ENCODE measurements around the gene STK24.

Gene STK24

DNA sequence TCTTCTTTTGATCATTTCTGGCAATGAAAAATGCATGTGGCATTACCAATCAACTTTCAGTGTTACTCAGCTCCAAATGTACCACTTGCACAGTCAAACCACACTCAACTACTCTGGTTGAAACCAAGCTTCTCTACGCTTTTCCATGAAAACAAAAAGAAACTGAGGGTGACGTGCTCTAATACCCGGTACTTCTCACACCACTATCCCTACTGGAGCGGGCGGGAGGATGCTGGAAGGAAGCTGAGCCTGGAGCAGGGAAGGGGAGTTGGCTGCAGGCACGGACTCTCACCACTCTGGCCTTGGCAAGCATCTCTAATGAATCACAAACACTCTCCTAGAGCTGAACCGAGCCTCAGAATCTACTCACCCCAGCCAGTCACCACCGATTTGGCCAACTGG, 48.2 kb downstream of the STK24 start:
- no peak for DNase-seq

DNA sequence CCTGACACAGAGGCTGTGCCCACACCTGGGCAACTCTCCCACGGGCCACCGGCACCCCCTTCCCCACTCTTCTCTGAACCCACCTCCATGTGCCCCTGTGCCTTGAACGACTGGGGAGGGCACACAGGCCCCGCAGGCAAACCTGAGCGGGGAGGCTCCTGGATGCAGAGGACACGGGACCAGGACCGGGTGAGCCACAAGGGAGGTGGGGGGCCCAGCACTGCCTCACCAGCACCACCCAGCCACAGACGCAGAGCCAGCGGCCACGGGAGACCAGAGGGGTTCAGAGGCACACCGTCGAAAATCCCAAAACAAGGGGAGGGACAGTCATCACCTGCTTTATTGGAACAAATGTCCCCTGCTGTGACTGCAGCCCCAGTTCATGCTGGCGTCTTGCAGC, 49.4 kb downstream of the STK24 start:
- DNase-seq = no peak

DNA sequence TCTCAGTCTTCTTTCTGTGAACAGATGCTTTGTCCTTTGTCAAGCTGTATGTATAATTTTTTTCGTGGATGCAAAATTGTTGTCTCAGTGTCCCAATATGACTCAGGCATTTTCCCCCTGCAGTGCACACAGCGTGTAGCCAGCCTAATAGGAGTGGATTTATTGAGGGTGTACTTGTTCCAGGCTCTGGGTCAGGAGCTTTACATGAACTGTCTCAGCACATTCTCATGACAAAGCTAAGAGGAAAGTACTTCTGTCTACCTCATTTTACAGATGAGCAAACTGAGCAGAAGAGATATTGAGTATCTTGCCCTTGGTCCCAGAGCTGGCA, 50.8 kb downstream of the STK24 start:
- DNase-seq = no peak

DNA sequence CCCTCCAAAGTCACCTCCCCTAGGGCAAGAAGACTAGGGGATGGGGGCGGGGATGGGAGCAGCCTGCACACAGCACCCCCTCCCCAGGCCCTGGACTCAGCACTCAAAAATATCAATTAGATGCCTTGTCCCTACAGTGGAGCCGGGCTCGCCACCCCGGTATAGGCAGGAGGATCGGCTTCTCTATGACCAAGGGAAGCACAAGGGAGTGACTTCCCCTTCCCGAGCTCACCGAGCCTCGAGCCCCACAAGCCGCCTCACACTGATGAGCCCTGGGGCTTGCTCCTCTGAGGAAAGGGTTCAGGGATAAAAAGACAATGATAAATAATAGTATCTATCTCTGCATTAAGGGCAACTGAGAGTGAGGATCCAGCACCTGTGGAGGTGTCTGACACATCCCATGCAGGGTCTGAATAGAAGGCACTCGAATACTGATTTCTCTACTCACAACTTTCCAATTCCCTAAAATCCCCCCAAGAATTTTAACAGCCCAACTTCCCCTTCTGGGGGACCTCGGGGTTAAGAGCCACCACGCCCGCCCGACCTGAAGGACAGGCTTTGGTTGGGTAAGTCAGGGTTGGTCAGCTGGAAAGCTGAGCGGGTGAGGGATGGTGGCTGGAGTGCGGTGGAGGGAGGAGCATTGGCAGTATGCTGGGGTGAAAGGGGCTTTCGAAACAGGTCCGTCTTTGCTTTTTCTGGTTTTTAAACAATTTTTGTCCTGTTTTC, 51.3 kb downstream of the STK24 start:
- DNase-seq = no peak

GRCh38 chr13:98524793-98525192, 52.1 kb downstream of the STK24 start:
- DNase-seq = no peak

- DNase-seq = no peak
Observed at GRCh38 chr13:98524391-98524790, 52.5 kb downstream of the STK24 start.

DNA sequence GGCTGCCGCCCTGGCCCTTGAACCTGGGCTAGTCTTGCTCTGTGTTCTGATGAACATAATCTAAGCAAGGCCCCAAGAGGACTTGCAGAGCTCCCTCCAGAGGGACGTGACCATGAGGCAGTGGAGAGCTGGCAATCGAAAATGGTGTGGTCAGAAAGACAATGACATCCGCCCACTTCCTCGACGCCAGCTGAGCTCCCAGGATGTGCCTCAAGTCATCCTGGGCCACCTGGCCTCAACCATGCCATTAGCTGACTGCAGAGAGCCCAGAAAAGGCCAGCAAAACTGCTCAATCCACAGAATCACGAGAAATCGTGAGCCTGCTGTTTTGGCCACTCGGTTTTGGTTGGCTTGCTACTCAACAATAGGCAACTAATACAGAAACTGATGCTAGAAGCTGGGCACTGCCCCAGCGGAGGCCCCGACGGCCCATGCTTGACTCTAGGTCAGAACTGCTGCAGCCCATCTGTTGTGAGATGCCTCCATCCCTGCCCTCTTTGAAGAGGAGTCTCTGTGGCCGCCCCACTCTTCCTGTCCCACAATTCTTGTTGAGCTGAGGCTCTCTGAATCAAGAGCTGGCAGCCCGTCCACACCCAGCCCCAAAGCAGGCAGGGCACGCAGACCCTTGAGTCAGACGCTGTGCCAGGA, 53.3 kb downstream of the STK24 start:
- DNase-seq = no peak

DNA sequence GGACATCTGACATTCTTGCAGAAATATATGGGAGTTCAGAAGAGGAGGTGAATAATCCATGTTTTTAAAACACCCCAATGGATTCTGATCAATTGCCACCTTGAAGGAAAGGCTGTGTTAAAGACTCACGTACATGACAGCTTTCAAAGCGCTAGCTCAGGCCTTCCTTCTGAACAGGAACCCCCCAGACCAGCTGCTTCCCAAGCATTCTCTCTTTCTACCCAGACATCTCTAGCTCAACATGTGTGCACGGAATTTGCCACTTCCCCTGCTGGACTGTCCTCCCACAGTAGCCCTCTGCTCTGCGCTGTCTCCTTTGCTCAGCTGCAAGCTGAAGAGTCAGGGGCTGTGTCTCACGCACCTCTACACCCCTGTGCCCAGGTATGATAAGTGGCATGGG, 54.5 kb downstream of the STK24 start:
- no peak for DNase-seq

DNA sequence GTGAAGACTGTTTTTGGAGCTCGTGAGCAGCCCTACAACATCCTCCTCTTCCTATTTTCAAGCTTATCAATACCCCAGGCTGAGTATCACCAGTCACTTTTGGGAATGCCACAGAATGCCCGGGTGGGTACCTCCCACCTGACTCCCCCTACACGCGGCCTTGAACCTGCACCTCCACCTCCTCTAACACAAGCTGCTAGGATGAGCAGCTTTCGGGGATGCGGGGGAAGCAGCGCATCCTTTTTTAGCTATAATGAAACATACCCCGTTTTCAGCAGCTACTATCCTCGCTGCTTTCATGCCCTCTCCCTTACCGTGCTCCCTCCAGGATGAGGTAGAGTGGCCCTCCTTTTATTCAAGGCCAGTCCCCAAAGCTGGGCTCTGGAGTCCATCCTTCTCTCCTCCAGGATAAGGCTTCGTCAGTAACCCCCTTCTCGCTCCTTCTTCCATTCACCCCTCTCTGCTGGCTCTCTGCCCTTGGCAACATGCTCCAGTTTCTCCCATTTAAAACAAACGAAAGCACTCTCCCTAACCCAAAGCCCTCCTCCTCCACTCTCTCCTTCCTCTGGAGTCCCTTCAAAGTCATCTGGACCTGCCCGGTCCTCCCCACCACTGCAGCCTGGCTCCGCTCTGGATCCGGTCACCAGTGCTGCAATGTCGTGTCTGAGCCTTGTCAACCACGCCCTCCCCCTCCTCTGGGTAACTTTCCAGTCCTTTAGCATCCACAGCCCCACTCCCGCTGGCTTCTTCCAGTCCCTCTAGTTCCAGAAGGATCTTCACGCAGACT, 55.3 kb downstream of the STK24 start:
- no peak for DNase-seq

DNA sequence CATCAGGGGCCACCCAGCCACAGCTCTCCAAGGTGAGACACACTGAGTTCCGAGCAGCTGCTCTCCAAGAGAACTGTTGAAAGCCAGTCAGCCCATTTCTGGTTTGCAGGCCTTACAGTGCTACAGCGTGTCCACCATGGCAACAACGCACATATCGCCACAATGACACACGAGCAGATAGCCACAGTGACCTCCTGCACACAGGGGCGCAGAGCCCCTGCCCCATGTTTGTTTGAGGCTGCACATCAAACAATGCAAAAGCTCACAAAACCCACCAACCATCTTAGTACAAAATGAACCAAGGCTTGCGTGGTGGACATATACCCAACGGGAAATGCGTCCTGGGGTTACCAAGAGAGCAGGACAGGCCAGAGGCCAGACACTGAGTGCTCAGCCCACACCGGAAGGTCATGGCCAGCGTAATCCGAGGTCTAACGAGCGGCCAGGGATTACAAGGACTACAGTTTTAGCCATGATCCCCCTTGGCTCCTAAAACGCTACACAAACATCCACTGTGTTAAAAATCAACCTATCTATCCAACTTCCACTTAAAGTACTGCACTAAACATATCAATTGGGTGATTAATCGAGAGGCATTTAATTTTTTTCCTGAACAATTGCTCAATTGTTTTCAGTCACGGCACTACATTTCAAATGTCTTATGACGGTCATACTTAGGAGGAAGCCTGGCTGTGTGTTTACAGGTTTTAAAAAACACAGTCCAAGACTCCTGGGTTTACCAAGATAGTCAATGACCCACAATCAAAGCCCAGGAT, 56.0 kb downstream of the STK24 start:
- no peak for DNase-seq

DNA sequence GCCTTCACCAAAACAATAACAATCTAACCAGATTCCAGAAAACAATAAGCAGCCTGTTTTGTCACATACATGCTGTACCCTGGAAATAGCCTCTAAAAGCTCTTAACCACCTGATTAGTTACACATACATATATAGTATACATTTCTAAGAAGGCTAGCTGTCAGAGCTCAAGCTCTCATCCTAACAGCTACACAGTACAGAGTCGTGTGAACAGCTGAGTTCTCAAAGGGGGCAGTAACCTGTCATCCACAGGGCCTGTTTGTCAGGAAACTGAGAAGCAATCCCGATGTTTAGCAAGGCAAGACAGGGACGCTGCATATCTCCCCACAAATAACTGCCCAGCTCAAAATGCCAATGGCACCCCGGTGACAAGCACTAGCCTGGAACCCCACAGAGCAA, 56.9 kb downstream of the STK24 start:
- no peak for DNase-seq

- DNase-seq = no peak
Observed at GRCh38 chr13:98517576-98518310, 59.2 kb downstream of the STK24 start.

DNA sequence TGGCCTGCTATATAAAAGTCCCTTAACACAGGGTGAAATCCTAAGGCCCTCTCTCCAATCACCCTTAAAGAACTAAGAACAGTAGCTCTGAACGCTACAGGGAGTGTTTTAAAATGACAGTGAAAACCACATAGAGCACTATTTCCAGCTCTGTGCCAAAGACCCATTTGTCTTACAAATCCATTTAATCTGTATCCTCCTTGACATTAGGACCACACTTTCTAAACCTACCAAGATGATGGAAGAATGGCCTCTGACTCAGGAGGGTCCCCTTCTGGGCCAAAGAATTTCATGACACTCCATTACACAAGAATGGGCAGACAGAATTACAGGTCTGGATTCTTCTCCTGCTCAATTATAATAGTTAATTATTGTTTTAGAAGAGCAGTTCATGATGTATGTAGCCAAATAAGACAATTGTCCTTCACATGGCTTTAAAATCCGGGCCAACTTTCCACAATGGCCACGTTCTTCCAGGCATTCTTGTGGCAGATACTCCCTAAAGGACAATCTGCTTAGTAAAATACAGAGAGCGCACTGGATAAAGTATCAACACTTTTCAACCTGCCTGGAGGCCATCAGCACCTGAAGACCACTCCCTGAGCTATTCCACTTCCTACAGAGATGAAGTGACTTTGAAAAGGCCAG, 61.0 kb downstream of the STK24 start:
- no peak for DNase-seq

GRCh38 chr13:98514288-98514687, 62.6 kb downstream of the STK24 start:
- DNase-seq = no peak

DNA sequence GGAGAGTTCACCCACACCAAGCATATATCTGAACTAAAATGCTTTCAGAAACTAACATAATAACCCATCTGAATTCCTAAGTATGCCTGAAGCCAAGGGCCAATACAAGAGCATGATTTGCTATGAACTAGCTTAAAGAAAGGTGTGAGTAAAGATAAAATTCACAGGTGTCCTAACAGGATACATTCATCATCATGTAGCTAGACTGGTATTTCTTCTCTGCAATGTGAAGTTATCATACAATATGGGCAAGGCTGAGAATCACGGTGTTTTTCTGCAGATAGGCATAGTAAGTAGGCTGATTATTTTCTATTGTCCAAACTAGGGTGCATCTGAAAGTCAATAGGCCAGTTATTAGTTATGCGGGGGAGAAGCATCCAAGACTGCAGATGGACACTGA, 63.1 kb downstream of the STK24 start:
- no peak for DNase-seq

DNA sequence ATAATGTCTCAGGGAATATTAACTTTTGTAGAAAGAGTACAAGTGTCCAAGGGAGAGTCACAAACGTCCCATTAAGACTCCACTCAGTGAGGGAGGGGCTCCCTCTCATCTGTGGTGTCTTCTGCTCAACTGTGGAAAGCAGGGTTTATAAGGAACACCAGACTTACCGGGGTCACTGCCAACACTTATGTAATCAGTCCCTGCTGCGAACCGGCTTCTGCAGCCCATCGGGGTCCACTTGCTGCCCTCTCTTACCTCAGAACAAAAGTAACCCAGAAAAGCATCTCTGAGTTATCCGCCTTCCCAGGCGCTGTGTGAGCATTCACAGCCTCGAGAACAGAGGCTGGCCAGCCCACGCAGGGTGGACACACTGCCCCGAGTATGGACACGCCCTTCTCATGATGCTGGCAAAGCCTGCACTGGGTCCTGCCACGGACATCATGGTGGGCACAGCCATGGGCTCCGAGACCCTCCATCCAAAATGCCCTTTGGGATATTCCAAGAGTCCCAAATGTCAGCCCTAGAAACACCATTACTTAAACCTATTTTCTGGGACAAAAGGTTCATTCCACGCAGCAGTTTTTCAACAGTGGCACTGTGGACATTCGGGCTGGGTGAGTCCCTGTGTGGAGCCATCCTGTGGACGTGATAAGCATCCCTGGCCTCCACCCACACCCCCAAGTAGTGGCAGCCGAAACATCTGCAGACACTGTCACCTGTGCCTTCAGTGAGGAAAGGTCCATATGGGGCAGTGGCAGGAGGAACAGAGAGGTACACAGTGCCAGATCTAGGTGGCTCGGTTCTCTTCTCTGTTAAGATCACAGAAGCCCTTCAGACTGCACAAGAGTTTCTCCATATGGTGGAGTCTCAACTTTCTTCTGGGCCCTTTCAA, 63.9 kb downstream of the STK24 start:
- no peak for DNase-seq

DNA sequence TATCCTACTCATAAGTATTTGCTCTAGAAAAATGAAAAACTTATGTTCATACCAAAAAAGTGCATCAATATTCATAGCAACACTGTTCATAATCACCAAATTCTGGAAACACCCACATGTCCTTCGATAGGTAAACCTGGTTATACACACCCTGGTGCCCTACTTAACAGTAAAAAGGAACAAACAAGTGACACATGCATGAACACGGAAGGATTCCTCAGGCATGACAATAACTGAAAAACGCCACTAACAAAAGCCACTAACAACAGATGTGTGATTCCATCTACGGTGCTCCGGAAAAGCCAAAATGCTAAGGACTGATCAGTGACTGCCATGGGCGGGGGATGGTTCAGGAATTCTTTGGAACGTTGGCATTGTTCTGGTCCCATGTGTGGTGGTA, 65.5 kb downstream of the STK24 start:
- DNase-seq = no peak

DNA sequence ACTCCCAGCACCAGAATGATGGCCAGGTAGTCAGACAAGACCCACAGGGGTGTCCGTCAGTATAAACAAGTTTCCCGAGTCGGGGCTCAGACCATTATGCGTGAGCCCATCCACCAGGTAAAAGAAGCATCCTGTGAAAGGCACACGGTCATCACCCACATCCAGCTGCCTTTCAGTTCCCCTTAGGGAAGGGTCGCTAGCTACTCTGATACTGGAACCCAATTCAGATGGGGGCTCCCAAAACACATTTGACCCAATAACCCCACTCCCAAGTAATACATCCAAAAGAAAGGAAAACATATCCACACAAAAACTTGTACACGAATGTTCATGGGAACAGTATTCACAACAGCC, 66.8 kb downstream of the STK24 start:
- DNase-seq = no peak

- peak; percentile 91 to 94 for DNase-seq
Observed at GRCh38 chr13:98509271-98510155, 67.4 kb downstream of the STK24 start.

DNA sequence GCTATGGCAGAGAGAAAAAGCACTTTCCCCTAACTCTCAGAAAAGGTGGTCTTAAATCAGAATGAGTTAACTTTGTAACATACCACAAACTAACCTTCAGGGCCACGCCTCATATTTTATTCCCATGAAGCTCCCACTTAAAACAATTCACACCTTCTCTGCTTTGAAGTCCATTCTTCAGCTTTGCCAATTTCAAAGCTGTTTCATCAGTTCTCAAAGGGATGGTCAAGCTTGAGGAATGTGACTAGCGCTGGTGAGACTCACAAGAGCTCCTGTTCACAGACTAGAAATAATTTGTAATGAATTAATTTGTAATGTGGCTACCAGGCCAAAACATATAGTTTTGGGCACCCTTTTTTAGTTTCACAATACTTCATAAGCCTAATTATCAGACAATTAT, 68.2 kb downstream of the STK24 start:
- DNase-seq = no peak

Data from AML-193 (cell line).